SJSA1 (cell line): Measurements from ENCODE around the gene KIAA2012. TPM values are rescaled to one million over a fixed set of nuclear protein-coding genes. Genes with fewer than 3 reads are reported as not detected.

ENCODE experiments used
- DNase-seq, 2 experiments: peaks; one replicate each; pipeline ENCODE4 v3.0.0-alpha.2; 2015 to 2020; ENCODE audit warnings: low spot score in 2 of 2, low read depth in 1 of 2
- H3K27ac ChIP-seq: fragments of 250-450 bp; sonication (Bioruptor Pico); 2 replicates; pipeline ENCODE4 v1.5.1; 2020; ENCODE audit warnings: mild to moderate bottlenecking, moderate library complexity
- H3K27me3 ChIP-seq: fragments of 250-450 bp; sonication (Bioruptor Pico); replicated peaks from 2 replicates; pipeline ENCODE4 v1.5.1; 2020; ENCODE audit warnings: mild to moderate bottlenecking, moderate library complexity
- H3K36me3 ChIP-seq: fragments of 250-450 bp; sonication (Bioruptor Pico); 2 replicates; pipeline ENCODE4 v1.5.1; 2020; ENCODE audit warnings: mild to moderate bottlenecking
- H3K4me1 ChIP-seq: fragments of 250-450 bp; sonication (Bioruptor Pico); replicated peaks from 2 replicates; pipeline ENCODE4 v1.6.1; 2021; ENCODE audit warnings: mild to moderate bottlenecking
- H3K4me3 ChIP-seq: fragments of 250-450 bp; sonication (Bioruptor Pico); 2 replicates; pipeline ENCODE4 v1.5.1; 2020; ENCODE audit warnings: mild to moderate bottlenecking
- H3K9me3 ChIP-seq: fragments of 250-450 bp; sonication (Bioruptor Pico); replicated peaks from 2 replicates; pipeline ENCODE4 v1.5.1; 2020; ENCODE audit warnings: mild to moderate bottlenecking
- total RNA-seq: library from RNA; depleted of rRNA; stranded (reverse); fragments of >200 nt; shearing (Covaris generic); gene quantifications from 2 replicates; pipeline ENCODE4 v1.2.3, GENCODE V29; 2014

KIAA2012 gene
- total RNA-seq, 1 experiment from 2014 or later: 0.03 TPM

DNA sequence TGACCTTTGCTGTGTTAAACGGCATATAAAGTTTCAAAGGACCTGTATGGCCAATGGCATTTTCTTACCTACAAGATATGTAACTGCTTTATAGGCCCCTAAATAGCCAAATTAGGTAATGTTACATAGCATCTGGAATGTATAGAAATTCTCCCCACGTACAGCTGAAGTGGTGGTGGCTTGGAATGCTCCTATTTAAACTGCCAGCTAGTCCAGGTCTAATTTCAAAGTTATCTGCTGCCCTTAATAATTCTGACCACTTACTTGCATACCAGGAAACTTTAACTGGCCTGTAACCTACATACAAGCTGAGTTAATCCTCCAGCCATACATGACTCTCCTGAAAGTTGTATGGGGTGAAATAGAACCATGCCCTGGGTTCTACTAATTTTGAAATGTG is 1.3 kb downstream of the KIAA2012 start:
- Histone ChIP-seq H3K4me1 (peaks cover 4% of the 10 kb centered on the region), H3K4me3 (no peak overlapping the region), H3K27me3 (no peaks in the 10 kb centered on the region), H3K36me3 (no peaks in the 10 kb centered on the region), H3K9me3 (no peaks in the 10 kb centered on the region), H3K27ac (no peak overlapping the region)
- no peak for DNase-seq

GRCh38 chr2:202079310-202079709 is 6.3 kb downstream of the KIAA2012 start:
- H3K27ac ChIP-seq: no peak overlapping the region
- no peaks in the 10 kb centered on the region for H3K36me3 ChIP-seq
- no peaks in the 10 kb centered on the region for H3K27me3 ChIP-seq
- no peak overlapping the region for H3K4me3 ChIP-seq
- H3K4me1 ChIP-seq: no peaks in the 10 kb centered on the region
- no peaks in the 10 kb centered on the region for H3K9me3 ChIP-seq
- no peak for DNase-seq

DNA sequence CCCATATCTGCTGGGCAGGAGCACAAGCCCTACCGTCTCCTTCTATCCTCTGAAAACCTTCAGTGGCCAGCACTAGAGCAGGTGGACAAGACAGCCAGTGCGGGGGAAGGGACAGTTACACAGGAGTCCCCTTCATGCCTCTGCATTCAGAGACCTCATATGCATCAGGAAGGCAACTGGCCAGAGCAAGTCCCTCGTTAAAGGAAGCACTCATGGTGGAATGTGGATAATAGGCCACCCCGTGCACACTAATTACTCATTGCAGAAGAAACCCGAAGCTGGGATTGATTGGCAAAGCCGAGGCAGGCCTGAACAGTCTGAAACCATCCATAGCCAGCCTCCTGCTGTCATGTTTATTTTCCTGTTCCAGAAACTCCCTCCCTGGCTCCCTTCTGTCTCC is 11.2 kb downstream of the KIAA2012 start:
- no peak overlapping the region for H3K27ac ChIP-seq
- no peak overlapping the region for H3K4me3 ChIP-seq
- H3K27me3 ChIP-seq: no peaks in the 10 kb centered on the region
- no peak for DNase-seq
- H3K4me1 ChIP-seq: no peaks in the 10 kb centered on the region
- H3K36me3 ChIP-seq: no peaks in the 10 kb centered on the region
- H3K9me3 ChIP-seq: no peaks in the 10 kb centered on the region

- H3K4me1 ChIP-seq: no peaks in the 10 kb centered on the region
- no peaks in the 10 kb centered on the region for H3K36me3 ChIP-seq
- DNase-seq: no peak
- no peak overlapping the region for H3K27ac ChIP-seq
- no peaks in the 10 kb centered on the region for H3K9me3 ChIP-seq
- no peak overlapping the region for H3K4me3 ChIP-seq
- H3K27me3 ChIP-seq: no peaks in the 10 kb centered on the region
These were observed 15.7 kb downstream of the KIAA2012 start for GRCh38 chr2:202088777-202089176.

DNA sequence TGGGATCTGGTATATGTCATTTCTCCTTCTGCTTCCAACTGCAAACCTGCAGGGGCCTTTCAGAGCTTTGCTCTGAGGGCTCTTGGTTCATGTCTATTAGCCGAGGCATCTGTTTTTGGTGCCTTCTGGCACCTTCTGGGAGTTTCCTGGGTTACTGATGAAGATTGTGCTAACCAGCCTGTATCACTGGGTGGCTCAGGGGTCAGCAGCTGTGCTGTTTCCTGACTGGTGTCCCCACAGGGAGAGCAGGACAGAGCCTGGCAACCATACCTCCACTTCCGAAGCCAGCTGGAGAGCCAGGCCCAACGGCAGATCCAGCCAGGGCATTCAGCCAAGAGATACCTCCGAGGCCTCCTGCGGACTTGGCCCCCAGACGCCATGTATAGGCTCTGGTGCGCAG is 17.5 kb downstream of the KIAA2012 start:
- Histone ChIP-seq H3K27ac (no peak overlapping the region), H3K9me3 (no peaks in the 10 kb centered on the region), H3K36me3 (no peaks in the 10 kb centered on the region), H3K4me1 (no peaks in the 10 kb centered on the region), H3K4me3 (no peak overlapping the region), H3K27me3 (no peaks in the 10 kb centered on the region)
- no peak for DNase-seq

DNA sequence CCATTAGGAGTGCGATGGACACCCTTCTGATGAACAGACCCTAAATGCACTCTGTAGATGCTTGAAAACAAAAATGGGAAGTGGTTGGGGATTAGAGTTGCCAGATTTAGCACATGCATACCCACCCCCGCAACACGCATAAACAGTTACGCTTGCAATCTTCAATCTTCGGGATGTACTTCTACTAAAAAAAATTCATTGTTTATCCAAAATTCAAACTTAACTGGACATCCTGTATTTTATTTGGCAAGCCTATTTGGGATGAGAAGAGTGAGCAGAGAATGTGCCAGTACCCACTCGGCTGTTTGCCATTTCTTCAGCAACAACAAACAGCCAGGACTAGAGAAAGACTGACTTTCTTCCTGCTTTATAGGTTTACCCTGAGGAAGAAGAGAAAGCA is 18.4 kb downstream of the KIAA2012 start:
- Histone ChIP-seq H3K27me3 (no peaks in the 10 kb centered on the region), H3K9me3 (no peaks in the 10 kb centered on the region), H3K27ac (no peak overlapping the region), H3K4me1 (no peaks in the 10 kb centered on the region), H3K36me3 (no peaks in the 10 kb centered on the region), H3K4me3 (no peak overlapping the region)
- DNase-seq: no peak

DNA sequence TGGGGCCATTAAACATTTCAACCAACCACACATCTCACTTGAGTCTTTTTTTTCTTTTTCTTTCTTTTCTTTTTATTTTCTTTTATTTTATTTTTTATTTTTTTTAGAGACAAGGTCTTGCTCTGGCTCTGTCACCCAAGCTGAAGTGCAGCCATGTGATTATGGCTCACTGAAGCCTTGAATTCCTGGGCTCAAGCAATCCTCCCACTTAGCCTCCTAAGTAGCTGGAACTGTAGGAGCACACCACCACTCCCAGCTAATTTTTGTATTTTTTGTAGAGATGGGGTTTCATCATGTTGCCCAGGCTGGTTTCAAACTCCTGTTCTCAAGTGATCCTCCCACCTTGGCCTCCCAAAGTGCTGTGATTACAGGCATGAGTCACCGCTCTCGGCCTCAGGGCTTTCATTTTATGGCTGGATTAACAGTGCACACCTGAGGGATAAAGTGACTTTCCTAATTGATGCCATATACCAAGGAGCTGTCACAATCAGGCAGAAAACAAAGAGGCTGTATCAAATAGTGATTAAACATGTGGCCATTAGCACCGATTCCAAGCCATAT is 21.5 kb downstream of the KIAA2012 start:
- Histone ChIP-seq H3K4me1 (no peaks in the 10 kb centered on the region), H3K9me3 (no peaks in the 10 kb centered on the region), H3K27ac (no peak overlapping the region), H3K27me3 (no peaks in the 10 kb centered on the region), H3K4me3 (no peak overlapping the region), H3K36me3 (no peaks in the 10 kb centered on the region)
- DNase-seq: no peak

GRCh38 chr2:202095235-202095634 is 22.2 kb downstream of the KIAA2012 start:
- Histone ChIP-seq H3K27me3 (0 out of 2 replicates have a peak, but pooled peaks cover under 1% of the 10 kb centered on the region), H3K4me1 (no peaks in the 10 kb centered on the region), H3K36me3 (no peaks in the 10 kb centered on the region), H3K4me3 (no peak overlapping the region), H3K27ac (no peak overlapping the region), H3K9me3 (no peaks in the 10 kb centered on the region)
- no peak for DNase-seq

GRCh38 chr2:202096736-202097135 is 23.7 kb downstream of the KIAA2012 start:
- no peak overlapping the region for H3K27ac ChIP-seq
- no peaks in the 10 kb centered on the region for H3K9me3 ChIP-seq
- DNase-seq: no peak

DNA sequence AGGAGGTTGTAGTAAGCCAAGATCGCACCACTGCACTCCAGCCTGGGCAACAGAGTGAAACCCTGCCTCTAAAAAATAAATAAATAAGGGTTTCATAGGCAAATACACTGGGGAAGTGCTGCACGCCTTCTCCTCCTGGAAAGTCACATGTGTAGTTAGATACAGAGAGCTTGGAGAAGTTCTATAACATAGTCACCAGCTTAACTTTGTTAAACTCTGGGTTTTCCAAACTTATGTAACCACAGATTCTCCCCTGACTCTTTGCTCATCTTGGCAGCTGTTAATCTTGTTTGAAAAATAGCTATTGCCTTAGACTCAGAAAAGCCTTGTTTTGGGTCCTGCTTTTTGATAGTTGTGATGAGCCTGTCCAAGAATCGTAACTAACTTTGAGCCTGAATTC is 25.2 kb downstream of the KIAA2012 start:
- Histone ChIP-seq H3K4me1 (no peaks in the 10 kb centered on the region), H3K27ac (no peak overlapping the region), H3K4me3 (no peak overlapping the region), H3K36me3 (no peaks in the 10 kb centered on the region), H3K9me3 (no peaks in the 10 kb centered on the region), H3K27me3 (0 out of 2 replicates have a peak, but pooled peaks cover 3% of the 10 kb centered on the region)
- DNase-seq: no peak

More at GRCh38 chr2:202096736-202097135, 23.7 kb downstream of the KIAA2012 start:
- Histone ChIP-seq H3K4me3 (no peak overlapping the region), H3K27me3 (0 out of 2 replicates have a peak, but pooled peaks cover 3% of the 10 kb centered on the region), H3K36me3 (no peaks in the 10 kb centered on the region), H3K4me1 (no peaks in the 10 kb centered on the region)

- no peak for DNase-seq
- Histone ChIP-seq H3K27ac (no peak overlapping the region), H3K27me3 (0 out of 2 replicates have a peak, but pooled peaks cover 3% of the 10 kb centered on the region), H3K4me3 (no peak overlapping the region), H3K36me3 (no peaks in the 10 kb centered on the region), H3K9me3 (no peaks in the 10 kb centered on the region), H3K4me1 (no peaks in the 10 kb centered on the region)
These were observed 26.5 kb downstream of the KIAA2012 start for GRCh38 chr2:202099515-202099914.

- 0 out of 2 replicates have a peak, but pooled peaks cover 3% of the 10 kb centered on the region for H3K27me3 ChIP-seq
- no peaks in the 10 kb centered on the region for H3K9me3 ChIP-seq
- H3K4me3 ChIP-seq: no peak overlapping the region
- no peaks in the 10 kb centered on the region for H3K36me3 ChIP-seq
- no peak for DNase-seq
- H3K4me1 ChIP-seq: no peaks in the 10 kb centered on the region
- no peak overlapping the region for H3K27ac ChIP-seq
These were observed 27.1 kb downstream of the KIAA2012 start for GRCh38 chr2:202100176-202100575.

GRCh38 chr2:202101026-202101579 is 28.0 kb downstream of the KIAA2012 start:
- H3K4me3 ChIP-seq: no peak overlapping the region
- 0 out of 2 replicates have a peak, but pooled peaks cover 3% of the 10 kb centered on the region for H3K27me3 ChIP-seq
- H3K36me3 ChIP-seq: no peaks in the 10 kb centered on the region
- no peak overlapping the region for H3K27ac ChIP-seq
- H3K4me1 ChIP-seq: no peaks in the 10 kb centered on the region
- no peak for DNase-seq
- H3K9me3 ChIP-seq: no peaks in the 10 kb centered on the region

GRCh38 chr2:202102425-202103000 is 29.5 kb downstream of the KIAA2012 start:
- Histone ChIP-seq H3K27me3 (0 out of 2 replicates have a peak, but pooled peaks cover 3% of the 10 kb centered on the region), H3K9me3 (no peaks in the 10 kb centered on the region), H3K36me3 (no peaks in the 10 kb centered on the region), H3K27ac (no peak overlapping the region), H3K4me3 (no peak overlapping the region), H3K4me1 (no peaks in the 10 kb centered on the region)
- no peak for DNase-seq
